Stimulated activated CD8-positive, alpha-beta memory T cell treated with anti-CD3 and anti-CD28 coated beads, Interleukin-4, amount 100 ng/mL, for 1 hour (primary cell): Measurements from ENCODE around the gene GRID1.

Experiments
- DNase-seq, 2 donors: peaks; one replicate each; pipeline ENCODE4 v3.0.0-alpha.2; 2020; ENCODE audit warnings: low read depth in 2 of 2, low spot score in 1 of 2

Gene GRID1

DNA sequence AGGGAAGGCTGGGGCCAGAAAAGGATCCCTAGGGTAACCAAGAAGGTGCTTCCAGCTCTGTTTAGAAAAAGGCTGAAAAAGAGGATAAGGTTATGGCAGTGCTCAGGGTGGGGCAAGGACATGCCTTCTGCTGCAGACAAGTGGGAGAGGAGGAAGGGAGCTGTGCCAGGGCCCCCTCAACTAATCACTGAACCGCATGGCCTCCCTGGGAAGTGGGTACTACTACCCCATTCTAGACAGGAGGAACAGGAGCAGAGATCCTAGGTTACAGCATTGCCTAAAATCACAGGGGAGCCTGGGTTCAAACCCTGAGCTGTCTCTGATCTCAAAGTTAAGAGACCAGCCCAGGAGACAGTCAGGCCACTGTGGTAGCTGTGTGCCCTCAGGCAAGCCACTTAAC lies 149.7 kb downstream of the GRID1 start:
- DNase-seq: no peak

DNA sequence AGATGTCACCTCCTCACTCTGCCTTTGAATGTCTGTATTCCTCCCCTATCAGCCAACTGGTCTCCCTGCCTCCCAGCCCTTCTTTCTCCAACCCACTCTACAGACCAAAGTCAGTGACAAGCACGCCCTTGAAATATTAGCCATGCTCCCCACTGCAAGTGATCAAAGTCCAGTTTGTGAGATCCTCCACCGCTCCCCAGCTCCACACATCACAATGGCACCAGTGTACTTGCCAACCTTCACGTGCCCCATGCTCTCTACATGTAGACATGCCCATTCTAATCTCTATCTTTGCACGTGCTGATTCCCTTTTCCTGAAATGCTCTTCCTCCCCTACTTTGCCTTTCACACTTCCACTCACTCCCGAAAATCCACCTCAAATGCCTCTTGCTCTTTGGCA lies 150.9 kb downstream of the GRID1 start:
- DNase-seq: no peak

DNA sequence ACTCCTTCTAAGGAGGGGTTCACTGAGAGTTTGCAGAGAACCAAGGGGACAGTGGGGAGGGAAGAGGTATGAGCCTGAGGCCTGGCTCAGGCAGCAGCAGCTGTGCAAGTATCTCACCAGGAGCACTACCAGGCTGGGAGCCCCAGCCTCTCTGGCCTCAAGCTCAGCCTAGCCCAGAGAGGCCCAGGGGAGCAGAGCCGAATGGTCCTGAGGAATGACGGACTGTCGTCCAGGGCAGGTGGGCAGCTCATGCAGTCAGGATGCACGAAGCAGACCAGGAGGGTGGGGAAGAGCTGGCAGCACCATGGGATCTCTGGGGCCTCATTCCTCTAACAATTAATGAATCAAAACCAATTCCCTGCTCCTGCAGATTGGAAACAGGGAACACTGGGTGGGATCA lies 151.5 kb downstream of the GRID1 start:
- DNase-seq: no peak

DNA sequence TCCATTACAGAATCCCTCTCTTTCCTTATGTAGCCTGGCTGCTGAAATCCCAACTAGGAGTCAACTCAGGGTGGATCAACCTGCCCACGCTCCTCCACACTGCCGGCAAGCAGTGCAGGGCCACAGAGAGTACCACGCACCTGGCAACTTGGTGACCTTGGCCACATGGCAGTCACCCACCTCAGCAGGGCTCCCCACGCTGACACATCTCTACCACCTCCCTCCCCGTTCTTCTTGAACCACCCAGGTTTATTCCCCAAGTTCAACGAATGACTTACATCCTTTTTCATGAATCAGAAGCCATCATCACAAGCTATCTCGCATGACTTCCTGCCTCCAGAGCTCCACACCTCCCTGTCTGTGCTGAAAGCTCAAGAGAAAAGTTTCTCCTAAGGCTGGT lies 153.4 kb downstream of the GRID1 start:
- no peak for DNase-seq

DNA sequence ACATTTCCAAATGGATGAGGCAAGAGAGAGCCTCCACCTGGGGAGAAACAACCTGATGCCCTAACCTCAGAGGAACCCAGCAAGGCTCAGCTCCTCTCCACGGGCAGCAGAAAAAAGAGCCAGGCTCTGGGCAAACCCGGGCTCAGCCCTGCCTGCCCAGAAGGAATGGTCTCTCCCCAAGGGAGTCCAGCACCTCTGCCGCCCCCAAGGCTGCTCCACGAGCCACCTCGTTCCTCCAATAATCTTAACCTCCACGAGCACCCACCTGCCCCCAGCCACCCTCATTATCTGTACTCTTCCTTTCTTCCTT lies 154.2 kb downstream of the GRID1 start:
- no peak for DNase-seq

DNA sequence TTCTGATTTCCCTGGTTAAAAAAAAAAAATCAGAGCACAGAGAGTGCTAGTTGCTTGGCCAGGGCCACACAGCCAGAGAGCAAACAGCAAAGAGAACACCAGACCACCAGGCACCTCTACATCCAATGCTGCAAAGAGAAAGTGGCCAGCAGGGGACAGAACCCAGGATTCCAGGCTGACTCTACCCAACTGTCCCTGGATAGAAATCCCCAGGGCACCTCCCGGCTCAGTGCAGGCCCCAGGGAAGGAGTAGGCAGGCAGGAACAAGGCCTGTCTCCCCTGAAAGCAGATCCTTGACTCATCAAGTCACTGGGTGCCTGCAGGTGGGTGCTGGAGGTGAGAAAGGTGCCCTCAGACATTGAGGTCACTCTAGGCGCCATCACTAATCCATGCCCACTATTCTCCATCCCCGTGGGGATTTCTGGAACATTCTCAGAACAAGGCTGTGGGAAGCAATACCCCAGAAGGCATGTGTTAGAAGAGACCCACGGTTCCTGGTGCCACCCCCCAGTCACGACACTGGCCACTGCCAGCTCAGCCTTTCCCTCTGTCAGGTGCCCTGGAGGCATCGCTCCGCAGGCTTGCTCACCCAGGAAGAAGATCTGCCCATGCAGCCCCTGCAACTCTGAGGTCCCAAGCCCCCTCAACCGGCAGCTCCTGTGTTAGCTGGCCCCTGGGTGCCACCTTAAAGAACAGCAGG lies 154.8 kb downstream of the GRID1 start:
- no peak for DNase-seq

DNA sequence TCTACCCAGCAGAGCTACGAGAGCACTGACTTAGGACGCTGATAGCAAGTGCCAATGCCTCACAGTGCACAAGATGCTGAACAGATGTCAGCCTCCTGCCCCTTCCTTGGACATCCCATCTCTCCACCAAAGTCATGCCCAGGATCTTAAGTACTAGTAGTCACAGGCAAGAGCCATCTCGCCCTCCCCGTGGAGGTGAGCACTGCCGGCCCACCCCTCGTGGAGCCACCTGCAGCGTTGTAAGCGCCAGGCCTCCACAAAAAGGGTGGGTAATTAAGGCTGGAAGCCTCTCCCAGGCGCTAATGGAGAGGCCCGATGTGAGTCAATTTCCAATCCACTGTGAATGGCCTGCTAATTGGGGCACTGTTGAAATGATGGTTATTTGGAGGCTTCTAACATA lies 156.2 kb downstream of the GRID1 start:
- DNase-seq: no peak

DNA sequence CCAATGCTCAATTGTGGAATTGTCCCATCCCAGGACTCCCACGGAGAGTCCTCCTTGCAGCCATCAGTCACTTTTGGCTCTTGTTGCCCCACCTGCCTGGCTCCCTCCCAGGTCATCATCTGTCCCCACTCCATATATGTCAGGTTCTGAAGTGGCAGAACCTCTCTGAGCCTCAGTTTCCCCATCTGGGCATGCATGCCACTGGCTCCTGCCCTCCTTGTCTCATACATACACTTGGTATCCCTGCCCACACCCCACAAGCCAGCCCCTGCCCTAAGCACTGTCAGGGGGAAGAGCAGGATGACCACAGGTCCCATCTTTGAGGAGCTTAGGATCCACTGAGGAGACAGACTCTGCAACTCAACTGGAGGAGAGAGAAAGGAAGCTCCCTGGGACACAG lies 156.9 kb downstream of the GRID1 start:
- DNase-seq: no peak

DNA sequence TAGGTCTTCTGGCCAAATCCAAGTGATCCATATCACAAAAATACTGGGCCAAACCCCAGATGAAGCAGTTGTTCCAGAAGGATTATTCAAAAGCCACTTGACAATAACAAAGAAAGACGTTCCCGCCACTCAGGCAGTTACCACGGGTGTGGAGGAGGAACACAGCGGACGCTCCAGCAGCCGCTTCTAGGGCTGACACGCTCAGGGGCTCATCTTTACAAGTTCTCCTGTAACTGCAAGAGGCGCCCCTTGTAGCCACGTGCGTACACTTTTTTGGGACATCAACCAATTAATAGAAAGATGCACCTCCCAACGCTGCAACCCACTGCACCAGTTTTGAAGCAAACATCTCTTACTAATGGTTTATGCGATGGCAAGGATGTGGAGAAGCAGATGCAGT lies 159.4 kb downstream of the GRID1 start:
- no peak for DNase-seq

DNA sequence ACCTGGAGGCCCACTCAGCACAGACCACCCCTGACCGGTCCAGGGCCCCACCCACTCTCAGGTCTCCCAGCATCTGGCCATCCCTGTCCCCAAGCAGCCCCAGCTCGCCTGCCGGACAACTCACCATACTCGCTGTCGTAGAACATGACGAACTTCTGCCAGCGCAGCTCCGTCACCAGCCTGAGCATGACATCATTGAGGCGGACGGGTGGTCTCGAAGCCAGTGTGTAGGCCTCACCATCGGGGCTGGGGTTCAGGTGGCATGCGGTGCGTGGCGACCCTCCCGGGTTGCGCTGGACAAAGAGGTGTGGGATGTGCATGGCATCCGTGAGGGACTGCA lies 160.4 kb downstream of the GRID1 start:
- no peak for DNase-seq

DNA sequence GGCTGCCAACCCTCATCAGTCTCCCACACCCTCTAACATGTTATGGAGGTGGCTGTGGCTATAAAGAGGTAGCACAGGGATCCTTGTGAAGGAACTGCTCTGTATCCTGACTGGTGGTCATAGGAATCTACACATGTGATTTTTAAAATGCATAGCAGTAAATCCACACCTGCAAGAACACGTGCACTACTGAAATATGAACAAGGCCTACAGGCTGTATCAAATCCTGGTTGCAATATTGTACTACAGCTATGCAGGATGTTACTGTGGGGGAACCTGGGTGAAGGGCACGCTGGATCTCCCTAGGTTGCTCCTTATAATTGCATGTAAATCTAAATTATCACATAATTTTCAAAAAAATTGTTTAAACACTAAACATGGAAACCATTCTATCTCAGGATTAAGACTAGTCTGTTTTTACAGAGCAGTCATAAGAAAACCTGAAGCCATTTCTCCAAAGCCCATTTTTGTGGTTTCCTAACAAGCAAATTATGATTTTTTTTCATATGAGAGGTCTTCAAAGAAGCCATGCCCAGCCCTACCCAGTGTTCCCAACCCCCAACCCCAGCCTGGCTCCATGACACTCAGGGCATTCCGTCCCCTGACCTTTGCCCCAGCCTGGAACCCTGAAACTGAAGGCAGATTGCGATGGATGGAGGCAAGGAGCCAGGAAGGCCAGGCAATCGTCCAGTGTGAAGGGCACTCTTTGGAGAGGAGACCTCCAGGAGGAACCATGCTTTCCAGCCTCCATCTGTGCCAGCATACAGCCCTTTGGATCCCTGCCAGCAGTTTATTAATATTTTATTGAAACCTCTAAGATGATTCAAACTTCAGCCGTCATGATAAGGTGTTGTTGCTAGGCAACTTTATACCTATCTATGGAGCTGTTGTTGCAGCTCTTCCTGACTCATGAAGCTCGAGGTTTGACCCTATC lies 161.0 kb downstream of the GRID1 start:
- DNase-seq: no peak

DNA sequence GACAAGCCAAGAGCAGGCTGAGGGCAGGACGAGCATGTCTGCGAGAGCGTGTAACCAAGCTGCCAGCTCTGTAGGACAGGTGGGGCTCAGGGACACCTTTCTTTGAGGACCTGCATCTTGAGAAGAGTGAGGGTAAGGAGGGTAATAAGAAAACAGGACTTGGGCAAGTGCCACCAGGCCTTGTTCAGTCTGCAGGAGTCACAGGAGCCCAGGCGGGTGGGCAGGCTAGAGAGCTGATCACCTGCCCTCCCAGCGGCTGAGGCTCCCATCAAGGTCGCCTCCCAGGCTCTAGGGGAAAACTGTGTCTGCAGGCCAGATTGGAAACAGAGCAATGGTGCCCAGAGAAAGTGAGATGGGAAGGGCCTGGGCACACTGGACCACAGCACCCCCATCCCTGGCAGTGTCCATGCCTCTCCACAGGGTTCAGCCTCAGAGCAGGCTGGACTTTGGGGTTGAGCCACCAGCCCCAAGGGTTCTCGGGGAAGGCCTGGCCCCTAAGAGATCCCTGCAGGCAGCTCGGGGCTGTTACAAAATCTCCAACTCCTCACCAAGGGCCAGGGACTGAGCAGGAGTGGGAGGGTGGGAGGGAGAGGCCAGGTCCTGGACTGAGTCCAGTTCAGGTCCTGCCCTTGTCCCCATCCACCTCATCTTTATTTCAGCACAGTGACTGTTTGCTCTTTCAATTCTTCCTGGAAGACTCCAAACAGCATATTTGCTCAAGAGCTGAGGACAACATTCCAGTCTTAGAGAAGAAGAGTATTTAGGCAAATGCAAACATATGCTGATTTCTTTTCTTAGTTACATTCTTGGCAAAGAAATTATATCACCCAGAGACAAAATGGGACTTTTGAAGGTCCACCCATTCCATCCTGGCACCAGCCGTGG lies 161.9 kb downstream of the GRID1 start:
- DNase-seq: no peak

DNA sequence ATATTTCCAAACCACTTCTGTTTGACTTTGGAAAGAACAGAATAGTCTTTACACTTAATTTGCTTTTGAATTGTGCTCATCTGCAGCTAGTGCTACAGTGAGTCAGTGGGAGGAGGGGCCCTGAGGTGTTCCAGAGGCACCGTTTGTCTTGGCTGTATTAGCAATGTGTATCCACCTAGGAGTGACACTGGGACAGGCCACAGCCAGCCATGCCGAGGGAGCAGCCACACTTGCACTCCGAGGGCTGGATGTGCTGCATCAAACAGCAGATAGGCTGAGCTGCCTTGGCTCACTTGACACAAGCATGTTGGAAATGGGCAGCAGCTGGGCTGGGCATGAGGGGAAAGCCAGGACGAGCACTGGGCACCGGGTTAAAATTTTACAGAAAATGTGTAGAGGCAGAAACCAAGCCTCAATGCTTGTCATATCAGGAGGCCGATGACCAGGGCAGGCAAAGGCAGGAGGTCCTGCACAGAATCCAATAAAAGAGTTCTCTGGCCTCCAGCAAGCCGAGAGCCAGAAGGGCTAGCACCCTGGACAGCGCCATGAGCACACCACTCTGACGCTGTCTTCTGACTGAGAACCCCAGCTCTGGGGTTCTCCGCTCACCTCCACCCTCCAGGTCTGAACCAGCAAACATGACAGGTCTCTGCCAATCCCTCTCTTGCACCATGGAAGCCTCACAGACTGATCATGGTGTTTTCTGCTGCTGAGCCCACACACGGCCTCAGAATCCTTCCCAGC lies 163.3 kb downstream of the GRID1 start:
- DNase-seq: no peak

DNA sequence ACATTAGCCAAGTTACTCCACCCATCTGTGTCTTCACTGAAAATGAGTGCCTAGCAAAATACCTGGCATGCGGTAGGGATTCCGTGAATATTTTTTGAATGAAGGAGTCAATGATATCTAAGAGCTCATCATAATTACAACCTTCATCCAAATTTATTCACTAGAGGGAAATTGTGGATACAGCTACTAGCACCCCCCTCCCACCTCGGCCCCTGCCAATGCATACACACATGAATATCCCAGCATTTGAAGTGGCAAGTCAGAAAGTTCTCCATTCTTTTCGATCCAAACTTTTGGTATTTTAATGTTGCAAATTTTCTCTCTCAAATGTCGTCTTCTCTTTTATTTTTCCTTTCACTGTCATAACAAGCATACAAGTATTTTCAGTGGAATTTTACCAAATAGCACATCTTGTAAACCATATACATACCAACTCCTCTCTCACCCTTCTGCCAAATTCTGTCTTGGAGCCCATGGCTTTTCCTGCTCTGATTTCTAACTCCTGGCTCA lies 164.3 kb downstream of the GRID1 start:
- DNase-seq: no peak

DNA sequence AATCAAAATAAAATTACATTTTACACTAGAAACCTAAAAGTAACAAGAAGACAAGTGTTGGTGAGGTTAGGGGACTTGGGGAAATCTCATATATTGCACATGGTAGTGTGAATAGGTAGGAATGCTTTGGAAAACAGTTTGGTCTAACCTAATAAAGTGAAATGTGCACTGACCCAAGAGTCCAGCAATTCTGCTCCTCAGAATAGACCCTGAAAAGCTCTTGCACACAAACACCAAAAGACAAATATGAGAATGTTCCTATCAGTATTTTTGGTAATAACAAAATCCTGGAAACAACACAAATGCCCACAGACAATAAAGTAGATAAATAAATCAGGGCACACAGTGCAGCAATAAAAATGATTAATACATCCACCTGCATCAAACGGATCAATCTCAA lies 165.7 kb downstream of the GRID1 start:
- DNase-seq: no peak

DNA sequence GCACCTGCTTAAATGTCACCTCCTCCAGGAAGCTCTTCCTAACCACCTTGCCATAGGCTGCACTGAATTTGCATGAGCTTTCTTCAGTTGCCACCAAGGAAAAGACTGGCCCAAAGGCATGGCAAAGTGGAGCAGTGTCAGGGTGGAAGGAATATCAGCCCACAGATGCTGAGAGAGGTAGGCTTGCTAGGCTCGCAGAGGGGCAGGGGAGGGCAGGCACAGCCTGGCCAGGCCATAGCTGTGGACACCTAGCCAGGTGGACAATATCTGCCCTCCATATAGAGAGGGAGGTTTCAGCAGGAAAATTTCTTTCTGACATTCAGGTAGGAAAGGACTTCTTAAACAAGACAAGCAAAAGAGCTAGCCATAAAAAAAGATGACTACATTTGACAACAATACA lies 166.3 kb downstream of the GRID1 start:
- DNase-seq: no peak

DNA sequence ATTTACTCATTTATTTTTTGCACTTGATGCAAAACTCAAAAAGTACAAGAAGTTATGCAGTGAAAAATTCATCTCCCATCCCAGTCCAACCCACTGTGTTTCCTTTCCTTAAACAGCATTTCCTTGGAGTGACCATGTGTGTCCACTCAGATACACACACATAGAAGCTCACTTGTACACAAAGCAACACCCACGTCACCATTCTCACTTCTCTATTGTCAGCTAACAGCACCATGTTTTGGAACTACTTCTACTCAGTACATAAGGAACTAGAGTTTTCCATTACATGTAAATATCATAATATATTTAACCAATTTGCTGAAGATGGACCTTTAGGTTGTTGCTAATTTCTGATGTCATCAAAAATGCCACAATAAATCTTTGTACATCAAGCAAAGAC lies 167.6 kb downstream of the GRID1 start:
- DNase-seq: no peak

DNA sequence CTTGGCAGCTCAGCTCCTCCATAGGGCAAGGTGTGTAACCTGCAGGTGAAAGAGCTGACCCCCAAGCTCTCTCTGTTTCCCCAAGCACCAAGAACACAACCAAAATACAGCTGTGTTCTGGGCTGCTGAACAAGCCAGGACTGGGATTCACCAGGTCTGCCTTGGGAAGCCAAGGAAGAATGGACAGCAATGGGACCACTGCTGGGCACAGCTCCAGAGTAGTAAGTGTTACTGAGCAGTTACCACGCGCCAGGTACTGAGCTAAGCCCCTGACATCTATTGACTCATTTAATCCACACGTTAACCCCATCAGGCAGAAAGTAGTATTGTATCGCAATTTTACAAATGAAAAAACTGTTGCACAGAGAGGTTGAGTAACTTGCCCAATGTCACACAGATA lies 168.3 kb downstream of the GRID1 start:
- DNase-seq: no peak

DNA sequence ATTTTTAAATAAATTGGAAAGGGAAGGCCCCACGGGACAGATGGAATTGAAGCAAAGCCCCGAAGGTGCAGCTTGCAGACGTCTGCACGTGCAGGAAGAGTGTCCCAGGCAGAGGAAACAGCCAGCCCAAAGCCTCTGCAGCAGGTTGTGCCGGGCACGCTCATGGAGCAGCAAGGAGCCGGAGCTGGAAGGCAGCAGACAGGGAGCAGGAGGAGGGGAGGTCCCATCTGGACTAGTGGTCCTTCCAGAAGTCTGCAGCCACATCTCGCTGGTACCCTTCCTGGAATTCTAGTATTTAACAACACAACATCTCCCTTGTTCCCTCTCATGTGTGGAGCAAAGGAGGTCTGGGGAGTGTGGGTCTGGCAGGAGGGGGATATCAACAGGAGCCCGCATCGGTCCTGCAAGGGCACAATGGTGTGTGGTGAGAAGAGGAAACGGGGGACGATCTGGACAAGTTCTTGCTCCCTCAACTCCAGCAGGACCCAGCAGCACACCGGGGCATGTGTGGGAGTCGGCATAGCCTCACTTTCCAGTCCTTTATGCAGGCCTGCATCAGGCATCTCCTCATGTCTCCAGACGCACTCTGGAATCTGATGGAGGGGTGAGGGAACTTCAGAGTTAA lies 169.3 kb downstream of the GRID1 start:
- DNase-seq: no peak

DNA sequence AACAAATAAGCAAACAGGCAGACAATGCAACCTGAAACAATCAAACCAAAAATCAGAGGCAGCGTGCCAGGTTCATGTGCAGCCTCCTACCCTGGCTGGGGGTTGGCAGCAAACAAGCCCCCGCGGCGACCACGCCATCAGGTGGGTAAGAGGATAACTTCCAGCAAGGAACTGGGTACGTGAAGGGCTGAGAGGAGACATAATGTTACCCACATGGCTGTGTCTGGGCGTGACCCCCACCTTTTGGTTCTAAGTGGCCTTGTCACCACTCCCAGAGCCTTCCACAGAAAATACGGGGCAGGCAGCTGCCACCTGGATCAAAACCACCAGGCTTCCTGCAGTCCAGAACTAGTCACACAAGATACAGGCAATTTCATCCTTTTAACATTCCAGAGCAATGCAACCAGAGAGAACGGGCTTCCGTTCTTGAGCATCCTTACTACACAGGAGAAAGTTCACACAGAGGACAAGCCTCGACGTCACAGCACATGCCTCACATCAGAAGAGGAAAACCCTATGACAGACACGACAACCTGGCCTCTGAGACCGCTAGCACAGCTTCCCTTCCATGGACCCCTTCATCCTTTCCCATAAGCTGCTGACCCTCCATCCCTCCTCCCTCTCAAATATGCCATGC lies 171.0 kb downstream of the GRID1 start:
- DNase-seq: no peak
